Fibroblast of pulmonary artery (primary cell): ENCODE results near the gene ARID1B.

Experiments
- DNase-seq: peaks from one replicate; pipeline ENCODE4 v3.0.0-alpha.2; 2010; ENCODE audit warnings: low read depth
- H3K4me3 ChIP-seq: replicated peaks from 2 replicates; pipeline ENCODE4 v1.5.1; 2011; ENCODE audit warnings: low read depth, mild to moderate bottlenecking, control low read depth, low read length, moderate library complexity
- TF ChIP-seq, protein P1 (sequence below): IDR thresholded peaks from 2 replicates; pipeline ENCODE4 v1.5.1; 2011; ENCODE audit warnings: mild to moderate bottlenecking, control low read depth, low read length, inconsistent platforms; ENCODE audit errors: missing control alignments

Gene ARID1B

DNA sequence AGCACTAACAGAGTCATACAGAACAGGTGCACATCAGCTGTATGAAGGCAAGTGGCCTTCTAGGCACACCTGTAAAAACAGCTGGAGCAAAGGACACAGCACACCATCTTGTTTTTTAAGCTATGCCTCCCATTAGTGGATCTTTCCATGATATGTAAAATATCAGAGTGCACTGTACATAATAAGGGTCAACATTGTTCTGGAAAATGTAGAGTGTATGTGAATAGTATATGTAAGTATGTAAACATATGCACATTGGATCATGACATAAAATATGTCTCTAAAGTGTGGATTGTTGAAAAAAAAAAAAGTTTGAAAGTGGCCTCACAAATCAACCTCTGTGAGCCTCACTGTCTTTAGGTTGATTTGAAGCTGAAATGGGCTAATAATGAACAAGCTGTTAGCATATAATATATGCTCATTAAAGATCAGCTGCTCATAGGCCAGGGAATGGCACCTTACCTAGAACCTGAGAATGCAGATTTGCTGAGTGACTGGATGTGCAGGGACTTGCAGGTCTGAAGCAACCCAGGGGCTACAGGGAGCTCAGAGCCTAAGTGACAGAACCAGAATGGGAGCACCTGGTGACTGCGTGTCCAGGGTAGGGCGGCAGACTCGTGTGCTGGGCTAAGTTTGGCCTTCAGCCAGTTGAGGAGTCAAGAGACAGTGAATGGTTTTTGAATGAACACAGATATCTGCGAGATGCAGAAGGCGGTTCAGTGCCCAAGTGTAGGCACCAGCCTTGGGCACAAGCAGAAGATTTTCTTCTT is 347.5 kb downstream of the ARID1B start:
- H3K4me3 ChIP-seq = no peak overlapping the region
- DNase-seq = no peak
- TF ChIP-seq, protein P1, sequence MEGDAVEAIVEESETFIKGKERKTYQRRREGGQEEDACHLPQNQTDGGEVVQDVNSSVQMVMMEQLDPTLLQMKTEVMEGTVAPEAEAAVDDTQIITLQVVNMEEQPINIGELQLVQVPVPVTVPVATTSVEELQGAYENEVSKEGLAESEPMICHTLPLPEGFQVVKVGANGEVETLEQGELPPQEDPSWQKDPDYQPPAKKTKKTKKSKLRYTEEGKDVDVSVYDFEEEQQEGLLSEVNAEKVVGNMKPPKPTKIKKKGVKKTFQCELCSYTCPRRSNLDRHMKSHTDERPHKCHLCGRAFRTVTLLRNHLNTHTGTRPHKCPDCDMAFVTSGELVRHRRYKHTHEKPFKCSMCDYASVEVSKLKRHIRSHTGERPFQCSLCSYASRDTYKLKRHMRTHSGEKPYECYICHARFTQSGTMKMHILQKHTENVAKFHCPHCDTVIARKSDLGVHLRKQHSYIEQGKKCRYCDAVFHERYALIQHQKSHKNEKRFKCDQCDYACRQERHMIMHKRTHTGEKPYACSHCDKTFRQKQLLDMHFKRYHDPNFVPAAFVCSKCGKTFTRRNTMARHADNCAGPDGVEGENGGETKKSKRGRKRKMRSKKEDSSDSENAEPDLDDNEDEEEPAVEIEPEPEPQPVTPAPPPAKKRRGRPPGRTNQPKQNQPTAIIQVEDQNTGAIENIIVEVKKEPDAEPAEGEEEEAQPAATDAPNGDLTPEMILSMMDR = no peak

DNA sequence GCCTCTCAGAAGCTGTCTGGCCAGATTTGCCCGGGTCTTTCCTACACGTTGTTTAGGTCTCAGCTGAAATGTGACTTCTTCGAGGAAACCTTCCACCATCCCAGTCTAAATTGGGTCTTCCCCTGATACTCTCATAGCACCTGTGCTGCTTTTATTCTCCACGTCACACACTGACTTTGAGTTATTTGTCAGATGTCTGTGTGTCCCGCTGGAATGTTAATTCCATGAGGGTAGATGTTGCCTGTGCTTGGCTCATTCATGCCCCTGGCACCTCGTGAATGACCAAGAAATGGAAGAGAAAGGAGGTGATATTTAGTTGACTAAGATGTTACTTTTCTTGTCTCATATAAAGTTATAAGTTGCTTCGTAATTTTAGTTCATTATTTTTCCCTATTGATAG is 348.4 kb downstream of the ARID1B start:
- DNase-seq = no peak
- TF ChIP-seq, protein P1 = no peak
- no peak overlapping the region for H3K4me3 ChIP-seq

DNA sequence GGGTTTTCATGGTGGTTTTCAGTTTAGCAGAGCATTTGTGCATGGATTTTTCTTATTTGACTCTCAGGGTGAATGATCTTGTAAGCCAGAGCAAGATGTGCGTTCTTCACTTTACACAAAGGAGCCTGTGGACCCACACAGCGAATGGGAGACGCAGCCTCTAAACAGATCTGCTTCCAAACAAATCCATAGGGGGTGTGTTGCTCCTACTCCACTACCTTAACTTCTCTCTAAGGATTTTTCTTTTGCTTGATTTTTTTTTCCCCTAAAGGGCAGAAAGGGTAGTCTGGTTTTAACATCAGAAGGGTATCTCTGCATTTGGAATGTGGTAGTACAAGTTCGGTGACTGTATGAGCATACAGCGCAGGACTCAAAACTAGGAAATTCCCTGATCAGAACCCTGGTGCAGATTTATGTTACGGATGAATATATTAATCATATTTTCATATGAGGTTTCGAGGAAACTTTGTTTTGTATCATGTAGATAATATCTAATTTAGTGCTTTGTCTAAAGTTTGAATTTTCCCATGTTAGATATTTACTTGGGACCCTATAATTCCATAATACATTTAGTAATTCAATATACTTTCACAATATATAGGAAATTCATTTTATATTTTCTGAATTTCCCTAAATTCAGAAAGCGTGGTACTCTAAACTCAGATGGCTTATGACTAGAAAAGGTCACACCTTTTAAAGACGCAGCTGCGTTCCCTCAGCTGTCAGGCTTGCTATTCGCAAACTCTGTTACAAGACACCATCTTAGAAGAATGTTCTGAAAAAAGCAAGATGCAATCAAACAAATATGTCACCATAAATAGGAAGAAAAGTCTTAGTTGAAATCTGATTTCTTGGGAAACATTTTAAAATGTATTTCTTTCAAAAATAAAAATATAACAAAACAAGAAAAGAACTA is 349.3 kb downstream of the ARID1B start:
- TF ChIP-seq, protein P1 = no peak
- no peak overlapping the region for H3K4me3 ChIP-seq
- DNase-seq = no peak

DNA sequence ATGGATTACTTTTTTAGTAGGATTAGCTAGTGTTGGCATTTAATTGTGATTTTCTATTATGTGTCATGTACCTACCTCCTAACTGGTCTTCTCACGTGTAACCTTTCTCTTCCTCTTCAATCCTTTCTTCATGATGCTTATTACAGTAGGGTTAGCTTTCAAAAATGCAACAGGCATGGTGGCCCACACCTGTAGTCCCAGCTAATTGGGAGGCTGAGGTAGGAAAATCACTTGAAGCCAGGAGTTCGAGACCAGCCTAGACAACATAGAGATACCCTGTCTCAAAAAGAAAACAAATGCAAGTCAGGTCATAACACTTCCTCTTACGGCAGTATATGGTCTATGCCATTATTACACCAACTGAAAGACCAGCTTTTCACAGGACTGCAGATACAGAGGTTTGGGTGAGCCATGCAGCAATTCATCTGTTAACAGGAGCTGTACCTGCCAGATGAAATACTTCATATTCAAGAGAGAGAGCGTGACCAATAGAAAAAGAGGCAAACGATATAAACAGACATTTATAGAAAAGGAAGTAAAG is 351.1 kb downstream of the ARID1B start:
- H3K4me3 ChIP-seq = no peak overlapping the region
- TF ChIP-seq, protein P1 = no peak
- DNase-seq = no peak

DNA sequence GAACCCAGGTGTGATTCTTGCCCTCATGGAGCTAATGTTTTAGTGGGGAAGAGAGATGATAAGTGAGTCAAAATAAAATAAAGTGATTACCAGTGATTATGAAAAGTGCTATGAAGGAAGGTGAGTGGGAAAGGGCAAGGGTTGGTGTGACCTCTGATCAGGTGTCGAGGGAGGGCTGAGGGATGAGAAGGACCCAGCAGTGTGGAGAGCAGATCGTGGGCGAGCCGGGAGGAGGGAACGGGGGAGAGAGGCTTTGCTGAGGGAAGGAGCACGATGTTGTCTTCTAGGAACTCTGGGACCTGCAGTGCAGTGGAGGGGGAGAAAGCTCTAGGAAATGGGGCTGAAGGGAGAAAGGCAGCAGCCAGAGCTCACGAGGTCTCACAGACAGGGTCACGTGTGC is 354.1 kb downstream of the ARID1B start:
- no peak for DNase-seq
- no peak overlapping the region for H3K4me3 ChIP-seq
- TF ChIP-seq, protein P1 = no peak

DNA sequence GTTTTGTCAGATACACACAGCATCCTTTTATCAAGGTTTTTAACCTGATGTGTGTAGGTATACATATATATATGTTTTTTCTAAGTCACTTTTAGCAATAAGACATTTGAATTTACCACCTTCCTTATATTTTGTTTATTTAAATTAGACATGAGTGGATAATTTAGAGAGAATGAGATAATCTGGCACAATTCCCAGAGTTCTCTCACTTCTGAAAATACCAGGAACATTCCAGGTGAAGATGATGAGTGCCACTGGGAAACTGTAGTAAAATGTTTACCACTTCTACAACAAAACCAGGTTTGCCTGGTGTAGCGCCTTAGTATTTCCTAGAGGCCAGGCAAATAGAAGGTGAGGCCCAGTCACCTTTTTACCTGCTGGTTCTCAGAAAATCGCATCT is 356.7 kb downstream of the ARID1B start:
- TF ChIP-seq, protein P1 = no peak
- no peak for DNase-seq
- no peak overlapping the region for H3K4me3 ChIP-seq
